Caco-2 (cell line): ENCODE results near the gene KRT86. TPM values are rescaled to one million over a fixed set of nuclear protein-coding genes. Genes with fewer than 3 reads are reported as not detected.

Experiments used
- BruUV-seq: library from RNA; stranded (reverse); fragments of 400-500 nt; replicated peaks from 2 replicates; lab custom pipeline; 2021; lab: Mats Ljungman, UMichigan
- CTCF ChIA-PET: fragments of 300-600 bp; sonication (Branson Sonifier 250); formaldehyde crosslinking; loops from one replicate; lab custom pipeline; 2022; ENCODE audit warnings: antibody characterized with exemption; lab: Charles Lee
- POLR2A ChIA-PET: fragments of 300-600 bp; sonication (Branson Sonifier 250); formaldehyde crosslinking; loops from one replicate; lab custom pipeline; 2022; ENCODE audit warnings: antibody characterized with exemption; lab: Charles Lee
- DNase-seq, 2 experiments: peaks; one replicate each; pipeline versions ENCODE4 v3.0.0 to v3.0.0-alpha.2; 2020 to 2022
- H3K27me3 ChIP-seq: replicated peaks from 2 replicates; pipeline ENCODE4 v1.6.0; 2011; ENCODE audit warnings: low read length; ENCODE audit not compliant: control insufficient read depth, insufficient read depth
- H3K36me3 ChIP-seq: 2 replicates; pipeline ENCODE4 v1.5.1; 2011; ENCODE audit warnings: low read length; ENCODE audit not compliant: control insufficient read depth, insufficient read depth
- H3K4me1 ChIP-seq: fragments of 250-450 bp; sonication (Bioruptor Pico); 2 replicates; pipeline ENCODE4 v1.5.1; 2020; ENCODE audit warnings: mild to moderate bottlenecking
- H3K4me3 ChIP-seq: 2 replicates; pipeline ENCODE4 v1.5.1; 2011; ENCODE audit warnings: low read depth, mild to moderate bottlenecking, control low read depth, low read length
- H3K9me3 ChIP-seq: fragments of 250-450 bp; sonication (Bioruptor Pico); 2 replicates; pipeline ENCODE4 v1.5.1; 2020; ENCODE audit warnings: mild to moderate bottlenecking, moderate library complexity
- H3K27ac Mint-ChIP-seq: one replicate; pipeline ENCODE4 v1.8.0; 2022; ENCODE audit warnings: mixed read lengths; ENCODE audit not compliant: unreplicated experiment
- H3K27me3 Mint-ChIP-seq: one replicate; pipeline ENCODE4 v1.8.0; 2022; ENCODE audit warnings: mixed read lengths; ENCODE audit not compliant: insufficient read depth, unreplicated experiment
- H3K36me3 Mint-ChIP-seq: one replicate; pipeline ENCODE4 v1.8.0; 2022; ENCODE audit warnings: mild to moderate bottlenecking, mixed read lengths; ENCODE audit not compliant: insufficient read depth, unreplicated experiment
- H3K4me1 Mint-ChIP-seq: one replicate; pipeline ENCODE4 v1.8.0; 2022; ENCODE audit warnings: low read depth, mixed read lengths; ENCODE audit not compliant: unreplicated experiment
- H3K4me3 Mint-ChIP-seq: one replicate; pipeline ENCODE4 v1.8.0; 2022; ENCODE audit warnings: mild to moderate bottlenecking, moderate library complexity, mixed read lengths; ENCODE audit not compliant: unreplicated experiment
- H3K9me3 Mint-ChIP-seq: one replicate; pipeline ENCODE4 v1.8.0; 2022; ENCODE audit warnings: mixed read lengths; ENCODE audit not compliant: unreplicated experiment
- intact Hi-C: fragments of 100-400 bp; cut with micrococcal nuclease; formaldehyde crosslinking; loops from one replicate; pipeline ENCODE4 v1.10.0; 2022; ENCODE audit not compliant: unreplicated experiment
- total RNA-seq: library from RNA; stranded (reverse); gene quantifications from 2 replicates; pipeline ENCODE4 v1.2.3, GENCODE V29; 2022
- TF ChIP-seq, protein P1 (sequence below), 2 experiments: fragments of 200-600 bp in 1 of 2; IDR thresholded peaks; 1 replicate in 1 of 2; 2 replicates in 1 of 2; pipeline versions ENCODE4 v1.5.1 to v1.8.0; 2011 to 2022; ENCODE audit warnings: antibody characterized with exemption in 1 of 2, control low read depth in 1 of 2, inconsistent platforms in 1 of 2, low read depth in 1 of 2, low read length in 1 of 2, mild to moderate bottlenecking in 1 of 2, moderate library complexity in 1 of 2; ENCODE audit not compliant: insufficient read depth in 1 of 2, severe bottlenecking in 1 of 2, unreplicated experiment in 1 of 2

Gene KRT86
- total RNA-seq, 1 experiment from 2014 or later = not detected

DNA sequence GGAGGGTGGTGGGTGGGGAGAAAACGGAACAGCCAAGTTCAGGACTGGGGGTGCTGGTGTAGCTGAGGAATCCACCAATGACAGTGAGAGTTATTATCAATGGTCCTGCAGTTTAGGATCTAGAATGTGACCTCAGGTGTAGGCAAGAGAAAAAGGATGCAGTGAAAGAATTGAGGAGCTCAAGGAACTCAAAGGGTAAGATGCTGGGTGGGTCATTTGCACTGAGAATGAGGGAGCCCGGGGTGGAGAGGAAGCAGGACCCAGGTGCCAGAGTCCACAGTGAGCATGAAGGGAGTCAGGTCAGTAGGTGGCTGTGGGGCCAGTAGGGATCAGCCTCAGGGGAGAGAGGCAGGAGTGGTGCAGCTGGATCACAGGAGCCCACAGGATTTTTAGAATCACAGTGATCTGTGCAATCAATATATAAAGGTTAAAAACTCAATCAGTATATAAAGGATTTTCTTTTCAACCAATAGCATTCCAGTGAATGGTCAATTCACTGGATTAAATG, 44.6 kb upstream of the KRT86 start:
- H3K4me3 Mint-ChIP-seq = no peak overlapping the region
- intact Hi-C loops = no loop called here
- peaks cover 46% of the 10 kb centered on the region for H3K4me1 Mint-ChIP-seq
- BruUV-seq = no TSS peak
- POLR2A ChIA-PET = no interaction called here
- H3K27ac Mint-ChIP-seq = peak overlapping the region; percentile 60
- H3K36me3 Mint-ChIP-seq = peaks cover 5% of the 10 kb centered on the region
- peaks cover 55% of the 10 kb centered on the region for H3K4me1 ChIP-seq
- CTCF ChIA-PET = interaction anchor here (1.1 kb wide), 1 partner anchor 51 kb away, joined by 3 read pairs; no protein-coding TSS in a partner anchor
- H3K4me3 ChIP-seq = no peak overlapping the region
- TF ChIP-seq, protein P1, sequence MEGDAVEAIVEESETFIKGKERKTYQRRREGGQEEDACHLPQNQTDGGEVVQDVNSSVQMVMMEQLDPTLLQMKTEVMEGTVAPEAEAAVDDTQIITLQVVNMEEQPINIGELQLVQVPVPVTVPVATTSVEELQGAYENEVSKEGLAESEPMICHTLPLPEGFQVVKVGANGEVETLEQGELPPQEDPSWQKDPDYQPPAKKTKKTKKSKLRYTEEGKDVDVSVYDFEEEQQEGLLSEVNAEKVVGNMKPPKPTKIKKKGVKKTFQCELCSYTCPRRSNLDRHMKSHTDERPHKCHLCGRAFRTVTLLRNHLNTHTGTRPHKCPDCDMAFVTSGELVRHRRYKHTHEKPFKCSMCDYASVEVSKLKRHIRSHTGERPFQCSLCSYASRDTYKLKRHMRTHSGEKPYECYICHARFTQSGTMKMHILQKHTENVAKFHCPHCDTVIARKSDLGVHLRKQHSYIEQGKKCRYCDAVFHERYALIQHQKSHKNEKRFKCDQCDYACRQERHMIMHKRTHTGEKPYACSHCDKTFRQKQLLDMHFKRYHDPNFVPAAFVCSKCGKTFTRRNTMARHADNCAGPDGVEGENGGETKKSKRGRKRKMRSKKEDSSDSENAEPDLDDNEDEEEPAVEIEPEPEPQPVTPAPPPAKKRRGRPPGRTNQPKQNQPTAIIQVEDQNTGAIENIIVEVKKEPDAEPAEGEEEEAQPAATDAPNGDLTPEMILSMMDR (IDR thresholded peaks at IDR 0.05; ENCODE audit: insufficient read depth in 1 of 2, low read depth in 1 of 2, low read length in 1 of 2, severe bottlenecking in 1 of 2, unreplicated experiment in 1 of 2) = no peak
- H3K9me3 ChIP-seq = no peaks in the 10 kb centered on the region
- no peaks in the 10 kb centered on the region for H3K36me3 ChIP-seq
- no peaks in the 10 kb centered on the region for H3K27me3 Mint-ChIP-seq
- peaks cover 10% of the 10 kb centered on the region for H3K9me3 Mint-ChIP-seq
- H3K27me3 ChIP-seq = no peaks in the 10 kb centered on the region
- DNase-seq = no peak

DNA sequence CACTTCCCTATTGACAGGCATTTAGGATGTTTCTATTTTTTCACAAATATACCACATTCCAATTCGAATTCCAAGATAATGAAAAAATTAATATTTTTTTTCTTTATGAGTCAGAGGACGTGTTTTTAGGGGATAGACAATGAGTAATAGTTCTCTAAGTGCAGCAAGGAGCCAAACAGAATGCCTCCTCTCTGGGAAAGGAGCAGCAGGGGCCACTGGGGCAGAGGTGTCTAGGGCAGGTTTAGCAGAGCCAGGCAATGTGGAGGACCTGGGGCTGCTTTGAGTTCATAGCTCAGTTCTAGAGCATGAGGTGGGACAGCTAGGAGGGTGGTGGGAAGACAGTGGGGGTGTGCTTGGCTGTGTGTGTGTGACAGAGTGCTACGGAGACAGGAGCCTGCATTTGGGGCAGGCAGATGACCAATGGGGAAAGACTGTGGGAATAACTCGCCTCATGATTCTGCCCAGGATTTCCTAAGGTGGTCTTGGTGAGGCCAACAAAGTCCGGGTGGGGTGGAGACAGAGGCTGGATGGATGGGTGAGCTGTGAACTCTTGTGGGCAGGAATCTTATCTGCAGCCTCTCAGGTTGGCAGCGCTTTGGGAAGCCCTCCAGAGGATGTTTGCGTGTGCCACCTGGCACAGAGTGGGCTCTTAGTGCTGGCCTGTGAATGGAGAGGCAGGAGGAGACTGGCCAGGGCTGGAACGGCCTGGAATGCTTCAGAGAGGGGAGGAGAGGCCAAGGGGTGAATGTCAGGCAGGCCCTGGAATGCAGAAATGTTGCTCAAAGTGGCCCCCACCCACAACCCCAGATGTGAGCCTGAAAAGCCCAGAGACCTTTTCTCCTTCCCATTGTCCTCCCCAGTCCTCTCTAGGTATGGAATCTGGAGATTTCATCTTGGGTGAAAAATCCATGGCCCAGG, 43.8 kb upstream of the KRT86 start:
- POLR2A ChIA-PET = no interaction called here

More for the DNA sequence above, 43.8 kb upstream of the KRT86 start:
- Mint-ChIP-seq H3K36me3 (peaks cover 5% of the 10 kb centered on the region), H3K4me3 (no peak overlapping the region), H3K9me3 (peaks cover 10% of the 10 kb centered on the region), H3K4me1 (peaks cover 49% of the 10 kb centered on the region), H3K27ac (peak overlapping the region; percentile 60), H3K27me3 (no peaks in the 10 kb centered on the region)
- Histone ChIP-seq H3K4me3 (no peak overlapping the region), H3K9me3 (no peaks in the 10 kb centered on the region), H3K27me3 (no peaks in the 10 kb centered on the region), H3K36me3 (no peaks in the 10 kb centered on the region), H3K4me1 (peaks cover 57% of the 10 kb centered on the region)
- peak; percentile 58 to 73 for DNase-seq
- intact Hi-C loops = no loop called here
- CTCF ChIA-PET = interaction anchor here (1.1 kb wide), 1 partner anchor 51 kb away, joined by 3 read pairs; no protein-coding TSS in a partner anchor
- TF ChIP-seq, protein P1 (IDR thresholded peaks at IDR 0.05; ENCODE audit: insufficient read depth in 1 of 2, low read depth in 1 of 2, low read length in 1 of 2, severe bottlenecking in 1 of 2, unreplicated experiment in 1 of 2) = no peak
- BruUV-seq = no TSS peak
